Liver (tissue), 9 donors: ENCODE data around the gene HSPG2. TPM values are rescaled to one million over a fixed set of nuclear protein-coding genes. Genes with fewer than 3 reads are reported as not detected.

ENCODE experiments used
- DNase-seq: peaks from one replicate; pipeline ENCODE4 v3.0.0-alpha.2; 2017; ENCODE audit warnings: low spot score
- H3K27ac ChIP-seq, 2 donors: one replicate each; pipeline ENCODE4 v1.7.0; 2013; ENCODE audit warnings: inconsistent platforms in 2 of 2, low read length in 2 of 2, control low read depth in 1 of 2, low read depth in 1 of 2, mild to moderate bottlenecking in 1 of 2
- H3K27me3 ChIP-seq, 4 donors: one replicate each; pipeline versions ENCODE4 v1.6.1 to v1.7.0; 2013; ENCODE audit warnings: low read length in 3 of 4, inconsistent platforms in 1 of 4, mild to moderate bottlenecking in 1 of 4, moderate library complexity in 1 of 4; ENCODE audit not compliant: control insufficient read depth in 4 of 4, insufficient read depth in 4 of 4
- H3K36me3 ChIP-seq, 4 donors: one replicate each; pipeline versions ENCODE4 v1.6.1 to v1.7.0; 2013; ENCODE audit warnings: low read length in 3 of 4, mild to moderate bottlenecking in 3 of 4, low read depth in 1 of 4, moderate library complexity in 1 of 4; ENCODE audit not compliant: control insufficient read depth in 4 of 4, insufficient read depth in 3 of 4
- H3K4me1 ChIP-seq, 4 donors: one replicate each; pipeline versions ENCODE4 v1.6.1 to v1.7.0; 2013; ENCODE audit warnings: low read length in 3 of 4, mild to moderate bottlenecking in 3 of 4, moderate library complexity in 1 of 4; ENCODE audit not compliant: control insufficient read depth in 4 of 4, insufficient read depth in 4 of 4
- H3K4me3 ChIP-seq, 3 donors: one replicate each; pipeline versions ENCODE4 v1.6.1 to v1.7.0; 2013; ENCODE audit warnings: low read length in 3 of 3, control low read depth in 1 of 3, low read depth in 1 of 3, mild to moderate bottlenecking in 1 of 3
- H3K9ac ChIP-seq, 2 donors: one replicate each; pipeline ENCODE4 v1.7.0; 2013; ENCODE audit warnings: low read length in 2 of 2, mild to moderate bottlenecking in 2 of 2, moderate library complexity in 2 of 2, control low read depth in 1 of 2, low read depth in 1 of 2
- H3K9me3 ChIP-seq, 4 donors: one replicate each; pipeline versions ENCODE4 v1.6.1 to v1.7.0; 2013; ENCODE audit warnings: low read length in 3 of 4; ENCODE audit not compliant: control insufficient read depth in 4 of 4
- CTCF ChIP-seq: fragments of 150-350 bp; IDR thresholded peaks from 2 replicates; pipeline ENCODE4 v1.5.1; 2017; ENCODE audit warnings: improper control_type of control experiment, low read depth, low read length; ENCODE audit not compliant: missing input control
- EGR1 ChIP-seq, 2 donors: IDR thresholded peaks; 2 replicates each; pipeline ENCODE4 v1.6.1; 2016 to 2018; ENCODE audit warnings: antibody characterized with exemption in 2 of 2, low read depth in 2 of 2
- FOXA1 ChIP-seq: IDR thresholded peaks from 2 replicates; pipeline ENCODE4 v1.6.1; 2016; ENCODE audit warnings: antibody characterized with exemption
- FOXA2 ChIP-seq: IDR thresholded peaks from 2 replicates; pipeline ENCODE4 v1.6.1; 2016; ENCODE audit warnings: antibody characterized with exemption
- GABPA ChIP-seq, 2 donors: IDR thresholded peaks in 1 of 2; conservative IDR thresholded peaks in 1 of 2; 2 replicates each; pipeline ENCODE4 v1.6.1; 2016; ENCODE audit warnings: antibody characterized with exemption in 2 of 2, mild to moderate bottlenecking in 1 of 2, moderate library complexity in 1 of 2
- HNF4A ChIP-seq, 2 donors: conservative IDR thresholded peaks; 2 replicates each; pipeline ENCODE4 v1.6.1; 2016; ENCODE audit warnings: antibody characterized with exemption in 2 of 2, mild to moderate bottlenecking in 2 of 2
- HNF4G ChIP-seq: IDR thresholded peaks from 2 replicates; pipeline ENCODE4 v1.6.1; 2016; ENCODE audit warnings: antibody characterized with exemption
- MAX ChIP-seq: IDR thresholded peaks from 2 replicates; pipeline ENCODE4 v1.6.1; 2016; ENCODE audit warnings: antibody characterized with exemption
- NR2F2 ChIP-seq: IDR thresholded peaks from 2 replicates; pipeline ENCODE4 v1.6.1; 2016; ENCODE audit warnings: antibody characterized with exemption
- RAD21 ChIP-seq, 2 donors: IDR thresholded peaks; 2 replicates each; pipeline ENCODE4 v1.6.1; 2016; ENCODE audit warnings: antibody characterized with exemption in 2 of 2, mild to moderate bottlenecking in 2 of 2
- REST ChIP-seq: IDR thresholded peaks from 2 replicates; pipeline ENCODE4 v1.6.1; 2016; ENCODE audit warnings: antibody characterized with exemption, mild to moderate bottlenecking
- RXRA ChIP-seq, 2 donors: IDR thresholded peaks; 2 replicates each; pipeline ENCODE4 v1.6.1; 2017 to 2018; ENCODE audit warnings: antibody characterized with exemption in 2 of 2, mild to moderate bottlenecking in 1 of 2
- SP1 ChIP-seq: IDR thresholded peaks from 2 replicates; pipeline ENCODE4 v1.6.1; 2018; ENCODE audit warnings: antibody characterized with exemption, mild to moderate bottlenecking
- TAF1 ChIP-seq: conservative IDR thresholded peaks from 2 replicates; pipeline ENCODE4 v1.6.1; 2016; ENCODE audit warnings: antibody characterized with exemption, mild to moderate bottlenecking
- YY1 ChIP-seq: IDR thresholded peaks from 2 replicates; pipeline ENCODE4 v1.6.1; 2016; ENCODE audit warnings: antibody characterized with exemption, mild to moderate bottlenecking
- ZBTB33 ChIP-seq: IDR thresholded peaks from 2 replicates; pipeline ENCODE4 v1.6.1; 2016; ENCODE audit warnings: antibody characterized with exemption
- WGBS: extraction: QIAGEN DNeasy Blood & Tissue Kit; methylation state at CpG from one replicate; pipeline ENCODE4 v1.1.7; 2013; 5-methylcytosine and 5-hydroxymethylcytosine counted together
- polyA plus RNA-seq, 2 donors: library from polyadenylated mRNA; stranded (reverse) in 1 of 2; unstranded in 1 of 2; fragments of 200-250 nt in 1 of 2; fragments of >200 nt in 1 of 2; fragmentation: Nextera tagmentation in 1 of 2; extraction: Ambion mirVana in 1 of 2; gene quantifications; one replicate each; pipeline versions ENCODE4 v1.2.1 to v1.2.3, GENCODE V29; 2013 to 2015
- total RNA-seq, 2 donors: library from RNA; depleted of rRNA; stranded (reverse); fragments of >200 nt; gene quantifications; one replicate each; pipeline ENCODE4 v1.2.3, GENCODE V29; 2014
- donor health status: healthy.
- donor health status: healthy.
- donor health status: healthy.
- donor health status: healthy.
- donor health status: healthy.

HSPG2 gene
- total and polyA plus RNA-seq, 4 donors: 5.6 to 43.9 (median 23.9) TPM

- H3K4me1 ChIP-seq: no peaks in the 10 kb centered on the region
- H3K9me3 ChIP-seq: no peaks in the 10 kb centered on the region
- 94% methylated on average over 7 of the region's 7 CpGs for WGBS
- H3K27me3 ChIP-seq: no peaks in the 10 kb centered on the region
- no peak overlapping the region for H3K4me3 ChIP-seq
- no peak overlapping the region for H3K27ac ChIP-seq
- DNase-seq: no peak
- H3K36me3 ChIP-seq: peaks cover 0 to 4% (median 1%) of the 10 kb centered on the region in 4 donors
- no peak for TF ChIP-seq REST
- no peak for TF ChIP-seq SP1
- no peak for TF ChIP-seq TAF1
- TF ChIP-seq HNF4G: no peak
- no peak for TF ChIP-seq FOXA2
- TF ChIP-seq RAD21 (IDR thresholded peaks at IDR 0.05): no peak
- TF ChIP-seq CTCF: no peak
- TF ChIP-seq YY1: no peak
- no peak for TF ChIP-seq MAX
- TF ChIP-seq ZBTB33: no peak
- TF ChIP-seq HNF4A (conservative IDR thresholded peaks at IDR 0.05): no peak
- no peak for TF ChIP-seq FOXA1
- no peak for TF ChIP-seq NR2F2
- TF ChIP-seq EGR1 (IDR thresholded peaks at IDR 0.05; ENCODE audit: low read depth in 2 of 2): no peak
- no peak overlapping the region for H3K9ac ChIP-seq
These were observed 71.5 kb downstream of the HSPG2 start for GRCh38 chr1:21865609-21865942.

- Histone ChIP-seq H3K9me3 (no peaks in the 10 kb centered on the region), H3K27ac (no peak overlapping the region), H3K27me3 (no peaks in the 10 kb centered on the region), H3K4me3 (no peak overlapping the region), H3K4me1 (no peaks in the 10 kb centered on the region), H3K36me3 (peaks cover 0 to 4% (median 1%) of the 10 kb centered on the region in 4 donors), H3K9ac (no peak overlapping the region)
- no peak for DNase-seq
- 93% methylated on average over 27 of the region's 27 CpGs for WGBS
- no peak for TF ChIP-seq CTCF
- no peak for TF ChIP-seq RXRA (IDR thresholded peaks at IDR 0.05)
- TF ChIP-seq REST: no peak
- no peak for TF ChIP-seq EGR1 (IDR thresholded peaks at IDR 0.05; ENCODE audit: low read depth in 2 of 2)
- no peak for TF ChIP-seq HNF4G
- TF ChIP-seq SP1: no peak
- no peak for TF ChIP-seq GABPA (IDR thresholded peaks at IDR 0.05 in 1 of 2, conservative IDR thresholded peaks at IDR 0.05 in 1 of 2)
- no peak for TF ChIP-seq ZBTB33
These were observed 72.4 kb downstream of the HSPG2 start for GRCh38 chr1:21864730-21865129.
